Mucosa of stomach (tissue), 1 donor: ENCODE results near the gene SASH1.

Experiments used
- H3K27me3 ChIP-seq: one replicate; pipeline ENCODE4 v1.7.0; 2013; ENCODE audit warnings: mild to moderate bottlenecking, low read length; ENCODE audit not compliant: control insufficient read depth, insufficient read depth
- H3K36me3 ChIP-seq: one replicate; pipeline ENCODE4 v1.7.0; 2013; ENCODE audit warnings: low read length; ENCODE audit not compliant: control insufficient read depth, insufficient read depth
- H3K4me1 ChIP-seq: one replicate; pipeline ENCODE4 v1.7.0; 2013; ENCODE audit warnings: mild to moderate bottlenecking, low read length; ENCODE audit not compliant: control insufficient read depth, insufficient read depth
- H3K4me3 ChIP-seq: one replicate; pipeline ENCODE4 v1.7.0; 2013; ENCODE audit warnings: low read length
- H3K9ac ChIP-seq: one replicate; pipeline ENCODE4 v1.7.0; 2013; ENCODE audit warnings: mild to moderate bottlenecking, low read length, moderate library complexity
- H3K9me3 ChIP-seq: one replicate; pipeline ENCODE4 v1.7.0; 2013; ENCODE audit warnings: mild to moderate bottlenecking, low read length, moderate library complexity; ENCODE audit not compliant: control insufficient read depth
- donor health status: Pancreatic carcinoma.

SASH1 gene

GRCh38 chr6:148590883-148591282 is 248.2 kb downstream of the SASH1 start:
- H3K27me3 ChIP-seq, result no peaks in the 10 kb centered on the region
- no peak overlapping the region for H3K9ac ChIP-seq
- H3K4me3 ChIP-seq, result no peak overlapping the region
- no peaks in the 10 kb centered on the region for H3K4me1 ChIP-seq
- no peaks in the 10 kb centered on the region for H3K9me3 ChIP-seq
- no peaks in the 10 kb centered on the region for H3K36me3 ChIP-seq

- Histone ChIP-seq H3K4me3 (no peak overlapping the region), H3K4me1 (no peaks in the 10 kb centered on the region), H3K9ac (no peak overlapping the region), H3K36me3 (no peaks in the 10 kb centered on the region), H3K9me3 (no peaks in the 10 kb centered on the region), H3K27me3 (no peaks in the 10 kb centered on the region)
These were observed 249.0 kb downstream of the SASH1 start for GRCh38 chr6:148591656-148592055.

DNA sequence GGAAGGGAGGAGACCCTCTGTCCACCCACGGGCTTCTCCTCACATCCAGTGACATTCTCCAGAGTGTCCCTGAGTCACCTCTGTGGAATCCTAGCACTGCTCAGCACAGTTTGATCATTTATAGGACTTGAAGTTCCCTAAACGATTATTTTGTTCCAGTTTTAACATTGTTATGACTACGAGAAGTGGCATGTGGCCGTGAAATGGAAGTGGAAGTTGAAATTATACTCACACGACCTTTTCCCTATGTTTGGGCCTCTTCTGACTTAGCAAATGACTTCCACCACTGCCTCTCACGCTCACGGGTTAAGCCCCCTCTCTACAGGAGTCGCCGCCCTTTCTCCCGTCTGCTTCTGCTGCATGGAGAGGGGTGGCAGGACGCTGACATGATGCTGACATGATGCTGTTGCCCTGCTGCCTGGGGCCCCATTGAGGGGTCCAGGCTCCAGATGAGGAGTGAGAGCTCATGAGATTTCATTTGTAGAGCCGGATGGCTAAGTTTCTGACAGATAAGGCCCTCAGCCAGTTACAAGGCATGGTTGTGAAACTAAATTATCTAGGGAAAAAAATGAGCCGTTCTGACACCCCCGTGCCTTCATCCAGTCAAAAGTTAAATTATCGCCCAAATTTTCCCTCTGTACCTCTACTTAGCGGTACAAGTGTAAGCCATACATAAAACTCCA is 250.6 kb downstream of the SASH1 start:
- no peaks in the 10 kb centered on the region for H3K27me3 ChIP-seq
- H3K9me3 ChIP-seq, result no peaks in the 10 kb centered on the region
- no peak overlapping the region for H3K9ac ChIP-seq
- H3K36me3 ChIP-seq, result no peaks in the 10 kb centered on the region
- no peaks in the 10 kb centered on the region for H3K4me1 ChIP-seq
- H3K4me3 ChIP-seq, result no peak overlapping the region

GRCh38 chr6:148593813-148594170 is 251.2 kb downstream of the SASH1 start:
- no peaks in the 10 kb centered on the region for H3K4me1 ChIP-seq
- no peak overlapping the region for H3K9ac ChIP-seq
- H3K36me3 ChIP-seq, result no peaks in the 10 kb centered on the region
- H3K4me3 ChIP-seq, result no peak overlapping the region
- no peaks in the 10 kb centered on the region for H3K27me3 ChIP-seq
- no peaks in the 10 kb centered on the region for H3K9me3 ChIP-seq

GRCh38 chr6:148595550-148595949 is 252.9 kb downstream of the SASH1 start:
- Histone ChIP-seq H3K36me3 (no peaks in the 10 kb centered on the region), H3K9me3 (no peaks in the 10 kb centered on the region), H3K4me3 (no peak overlapping the region), H3K4me1 (no peaks in the 10 kb centered on the region), H3K9ac (no peak overlapping the region), H3K27me3 (no peaks in the 10 kb centered on the region)

DNA sequence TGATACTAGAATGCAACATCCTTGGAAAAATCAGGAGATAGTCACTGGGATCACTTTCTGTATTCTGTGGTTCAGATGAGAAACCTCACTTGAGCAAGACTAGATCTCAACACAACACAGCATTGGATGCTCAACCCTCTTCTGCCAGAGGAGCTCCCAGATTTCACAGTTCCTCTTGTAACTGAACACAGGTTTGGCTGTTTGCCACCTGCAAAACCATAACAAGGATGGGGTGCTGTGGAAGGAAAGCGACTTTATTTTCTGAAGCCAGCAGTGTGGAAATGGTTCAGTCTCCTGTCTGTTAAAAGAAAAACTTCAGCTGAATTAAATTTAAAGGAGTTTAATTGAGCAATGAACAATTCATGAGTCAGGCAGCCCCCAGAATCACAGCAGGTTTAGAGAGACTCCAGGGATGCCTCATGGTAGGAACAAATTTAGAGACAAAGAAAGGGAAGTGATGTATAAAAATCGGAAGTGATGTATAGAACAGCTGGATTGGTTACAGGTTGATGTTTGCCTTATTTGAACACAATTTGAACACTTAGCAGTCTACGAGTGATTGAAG is 254.3 kb downstream of the SASH1 start:
- Histone ChIP-seq H3K4me3 (no peak overlapping the region), H3K4me1 (no peaks in the 10 kb centered on the region), H3K9me3 (no peaks in the 10 kb centered on the region), H3K9ac (no peak overlapping the region), H3K27me3 (no peaks in the 10 kb centered on the region), H3K36me3 (no peaks in the 10 kb centered on the region)

DNA sequence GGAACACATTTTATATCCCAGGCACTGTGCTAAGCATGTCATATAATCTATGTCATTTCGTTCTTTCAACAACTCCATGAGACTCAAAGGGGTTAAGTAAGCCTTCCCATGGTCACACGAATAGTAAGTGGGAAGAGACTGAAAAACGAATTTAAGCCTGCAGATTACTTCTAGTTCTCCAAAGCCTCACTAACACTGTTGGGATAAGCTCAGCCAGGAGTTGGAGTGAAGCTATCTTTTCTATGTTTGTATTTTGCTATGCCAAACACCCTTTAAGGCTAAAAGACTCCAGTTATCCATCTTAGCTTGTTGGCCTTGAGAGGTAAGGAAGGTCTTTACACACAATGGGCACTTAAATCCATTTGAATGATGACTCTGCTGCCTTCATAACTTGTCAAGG is 256.1 kb downstream of the SASH1 start:
- H3K36me3 ChIP-seq, result no peaks in the 10 kb centered on the region
- H3K4me1 ChIP-seq, result no peaks in the 10 kb centered on the region
- H3K9ac ChIP-seq, result no peak overlapping the region
- H3K9me3 ChIP-seq, result no peaks in the 10 kb centered on the region
- no peak overlapping the region for H3K4me3 ChIP-seq
- no peaks in the 10 kb centered on the region for H3K27me3 ChIP-seq

DNA sequence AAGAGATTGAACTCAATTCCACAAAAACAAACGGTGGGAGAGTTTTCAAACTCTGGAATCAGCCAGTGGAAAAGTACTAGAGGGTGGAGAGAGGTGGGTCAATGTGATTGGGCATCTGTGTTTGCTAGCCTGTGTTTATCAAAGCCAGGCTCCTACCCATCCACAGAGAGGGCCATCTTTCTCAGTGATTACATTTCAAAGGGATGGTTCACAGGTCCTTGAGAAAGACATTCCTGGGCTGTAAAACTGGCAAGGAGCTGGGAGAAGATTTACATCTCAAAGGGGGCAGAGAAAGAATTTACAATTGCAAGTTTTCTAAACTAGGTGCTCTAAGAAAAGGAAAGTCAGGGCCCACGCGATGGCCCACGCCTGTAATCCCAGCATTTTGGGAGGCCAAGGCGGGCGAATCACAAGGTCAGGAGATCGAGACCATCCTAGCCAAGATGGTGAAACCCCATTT is 257.4 kb downstream of the SASH1 start:
- H3K27me3 ChIP-seq, result no peaks in the 10 kb centered on the region
- no peaks in the 10 kb centered on the region for H3K36me3 ChIP-seq
- H3K9me3 ChIP-seq, result no peaks in the 10 kb centered on the region
- no peak overlapping the region for H3K9ac ChIP-seq
- H3K4me1 ChIP-seq, result no peaks in the 10 kb centered on the region
- no peak overlapping the region for H3K4me3 ChIP-seq
